ENCODE data around the gene CALY.

Gene CALY

DNA sequence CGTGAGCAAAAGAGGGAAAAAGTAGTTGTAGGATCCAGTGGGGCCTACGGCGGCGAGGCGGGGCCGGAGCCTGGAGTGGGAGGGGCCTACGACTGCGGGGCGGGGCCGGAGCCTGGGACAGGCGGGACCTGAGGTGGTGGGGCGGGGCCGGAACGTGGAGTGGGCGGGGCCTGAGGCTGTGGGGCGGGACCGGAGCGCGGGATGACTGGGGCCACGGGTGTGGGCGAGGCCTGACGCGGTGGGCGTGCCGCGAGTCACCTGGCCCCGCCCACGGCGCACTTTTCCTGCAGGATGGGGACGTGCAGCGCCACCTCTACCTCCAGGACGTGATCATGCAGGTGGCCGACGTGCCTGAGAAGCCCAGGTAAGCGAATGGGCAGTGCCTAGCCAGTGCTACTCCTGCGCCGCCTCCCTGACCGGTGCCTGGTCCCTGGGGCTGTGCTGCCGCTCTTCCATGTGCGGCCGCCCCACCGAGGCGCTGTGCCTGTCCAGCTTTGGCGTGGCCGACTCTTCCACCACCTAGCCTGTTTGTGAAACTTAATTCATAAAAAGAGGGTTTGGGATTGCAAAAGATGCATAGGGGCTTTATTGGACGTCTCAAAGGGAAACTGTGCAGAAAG is 27.5 kb downstream of the CALY start:
- peak; percentile 80 for DNase-seq

DNA sequence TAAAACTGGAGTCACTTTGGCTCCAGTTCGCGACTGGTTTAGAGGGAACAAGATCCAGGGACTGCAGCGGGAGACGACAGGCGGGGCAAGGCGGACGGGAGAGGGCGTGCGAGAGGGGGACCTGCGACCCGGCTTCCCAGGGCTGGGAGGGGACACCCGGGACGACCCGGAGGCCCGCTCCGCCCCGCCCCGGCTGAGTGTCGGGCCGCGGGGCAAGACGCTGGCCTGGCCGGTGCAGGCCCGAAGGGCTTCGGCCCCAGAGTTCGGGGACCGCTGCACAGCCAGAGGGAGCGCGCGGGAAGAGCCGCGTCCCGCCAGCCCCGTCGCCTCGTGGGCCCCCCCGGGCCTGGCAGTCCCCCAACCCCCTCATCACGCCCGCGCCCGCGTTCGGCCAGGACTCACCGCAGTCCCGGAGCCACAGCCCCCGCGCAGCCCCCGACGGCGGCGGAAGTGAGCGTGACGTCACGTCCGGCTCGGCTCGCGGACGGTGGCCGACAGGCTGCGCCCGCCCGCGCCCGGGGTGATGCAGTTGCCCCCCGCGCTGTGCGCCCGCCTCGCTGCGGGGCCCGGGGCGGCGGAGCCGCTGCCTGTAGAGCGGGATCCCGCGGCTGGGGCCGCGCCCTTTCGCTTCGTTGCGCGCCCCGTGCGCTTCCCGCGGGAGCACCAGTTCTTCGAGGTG is 28.1 kb downstream of the CALY start, which contains the start of the genes TUBGCP2 and ZNF511:
Gene TUBGCP2 (minus strand): TSS at position 452 of the 679 bp plus-strand sequence. CDS start 5,931 bp downstream, outside the sequence.
Gene ZNF511 (plus strand): TSS at position 494 of the 679 bp plus-strand sequence. CDS start 30 bp downstream, at position 524.
- DNase-seq = peak; percentile 77

DNA sequence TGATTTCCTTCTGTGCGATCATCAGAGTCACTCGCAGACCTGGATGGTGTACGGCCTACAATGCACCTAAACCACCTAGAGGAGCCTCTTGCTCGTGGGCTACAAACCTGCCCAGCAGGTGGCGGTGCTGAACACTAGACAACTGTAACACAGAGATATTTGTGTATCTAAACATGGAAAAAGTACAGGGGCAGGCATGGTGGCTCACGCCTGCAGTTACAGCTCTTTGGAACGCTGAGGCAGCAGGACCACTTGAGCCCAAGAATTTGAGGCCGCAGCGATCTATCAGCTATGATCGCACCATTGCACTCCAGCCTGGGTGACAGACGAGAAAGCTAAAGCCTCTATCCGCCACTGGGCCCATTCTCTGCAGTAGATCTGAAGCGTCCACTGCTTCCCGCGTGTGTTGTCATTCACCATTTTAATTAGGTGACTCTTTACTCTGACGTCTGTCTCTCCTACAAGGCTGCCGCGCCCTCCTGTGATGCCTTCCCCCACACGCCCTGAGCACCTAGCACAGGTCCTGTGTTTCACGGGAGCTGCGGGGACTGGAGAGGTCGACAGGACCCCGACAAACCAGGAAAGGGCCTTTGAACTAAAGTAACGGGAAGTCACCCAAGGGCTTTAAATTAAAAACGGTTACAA is 28.8 kb downstream of the CALY start:
- DNase-seq = peak; percentile 38

DNA sequence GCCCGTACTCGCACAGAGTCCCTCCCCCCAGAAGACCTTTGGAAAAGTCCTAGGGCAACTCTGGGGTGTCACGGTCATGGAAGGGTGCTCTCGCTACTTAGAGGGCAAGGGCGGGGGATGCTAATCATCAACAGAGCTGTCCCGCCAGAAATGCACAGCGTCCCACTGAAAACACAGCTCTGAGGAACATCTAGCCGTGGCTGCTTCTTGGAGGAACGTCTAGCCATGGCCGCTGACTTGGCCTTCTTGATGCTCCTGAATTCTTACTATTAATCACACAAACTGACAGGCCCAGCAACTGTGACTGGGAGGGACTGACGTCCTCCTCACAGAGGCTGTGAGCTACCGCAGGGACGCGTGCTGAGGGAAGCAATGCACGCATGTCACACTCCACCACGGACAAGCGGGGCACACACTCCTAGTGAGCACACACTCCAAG is 29.7 kb downstream of the CALY start:
- no peak for DNase-seq

DNA sequence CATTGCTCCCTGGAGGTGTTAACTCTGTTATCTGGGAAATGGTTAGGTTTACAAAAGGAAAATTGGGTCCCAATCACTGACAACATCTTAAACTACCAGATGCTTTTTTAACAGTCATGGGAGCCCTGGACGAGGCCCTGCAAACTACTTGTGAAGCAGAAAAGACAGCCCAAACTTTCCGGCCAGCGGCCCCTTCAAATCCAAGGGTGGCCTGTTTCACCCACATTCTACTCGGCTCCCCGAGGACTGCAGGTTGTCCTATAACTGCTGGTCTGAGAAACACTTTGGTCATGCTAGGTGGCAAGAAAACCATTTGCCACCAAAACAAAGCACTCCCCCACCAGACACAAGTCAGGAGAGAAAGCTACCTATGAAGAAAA is 30.6 kb downstream of the CALY start:
- DNase-seq = no peak

DNA sequence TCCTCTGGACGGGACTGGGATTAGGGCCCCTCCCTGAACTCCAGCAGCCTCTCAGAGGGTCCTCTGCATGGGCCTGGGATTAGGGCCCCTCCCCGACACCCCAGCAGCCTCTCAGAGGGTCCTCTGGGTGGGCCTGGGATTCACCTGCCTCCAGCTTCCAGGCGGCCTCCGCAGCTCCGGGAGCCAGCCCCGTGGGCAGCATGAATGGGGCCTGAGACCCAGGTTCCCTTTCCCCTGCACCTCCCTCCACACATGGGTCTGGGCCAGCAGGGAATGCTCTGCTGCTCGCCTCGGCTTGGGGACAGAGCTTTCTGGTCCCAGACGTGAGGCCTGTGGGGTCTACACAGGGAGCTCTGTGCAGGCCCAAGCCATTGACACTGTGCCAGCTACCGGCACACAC is 33.5 kb downstream of the CALY start:
- no peak for DNase-seq

GRCh38 chr10:133302230-133302629 is 34.5 kb downstream of the CALY start:
- DNase-seq = no peak

- DNase-seq = no peak
These were observed 37.0 kb downstream of the CALY start for GRCh38 chr10:133299738-133300137.

DNA sequence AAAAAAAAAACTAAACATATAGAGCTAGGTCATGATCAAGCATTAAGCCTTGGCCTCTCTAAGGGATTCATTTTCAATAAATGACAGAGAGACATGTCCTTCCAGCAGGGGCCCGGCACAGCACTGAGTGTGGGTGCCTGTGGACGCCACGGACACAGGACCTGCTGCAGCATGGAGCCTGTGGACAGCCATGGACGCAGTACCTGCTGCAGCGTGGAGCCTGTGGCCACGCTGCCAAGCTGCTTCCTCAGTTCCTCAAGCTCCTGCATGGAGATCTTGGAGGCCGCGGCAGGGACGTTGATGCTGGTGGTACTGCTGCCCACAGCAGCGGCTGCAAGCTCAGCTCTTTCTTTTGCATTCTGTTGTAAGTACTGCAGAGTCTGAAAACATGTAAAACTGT is 37.5 kb downstream of the CALY start:
- DNase-seq = no peak

DNA sequence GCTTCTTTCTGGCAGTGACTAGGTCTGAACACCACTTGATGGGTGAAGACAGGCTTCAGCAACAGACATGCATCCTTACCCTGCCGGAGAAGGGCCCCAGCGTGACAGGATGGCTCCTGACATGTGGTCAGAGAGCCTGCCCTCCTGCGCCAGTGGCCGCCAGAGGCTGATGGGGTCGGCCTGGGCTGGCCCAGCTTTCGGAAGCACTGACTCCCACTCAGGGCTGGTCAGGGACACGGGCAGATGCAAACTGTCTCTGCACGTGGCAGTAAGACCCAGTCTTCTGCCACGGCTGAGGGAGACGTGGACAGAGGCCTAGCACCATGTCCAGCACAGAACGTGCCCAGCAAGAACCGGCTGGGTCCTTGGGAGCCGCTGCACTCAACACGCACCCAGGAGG is 38.2 kb downstream of the CALY start:
- no peak for DNase-seq

- DNase-seq = no peak
These were observed 39.2 kb downstream of the CALY start for GRCh38 chr10:133297504-133297903.

- no peak for DNase-seq
These were observed 41.0 kb downstream of the CALY start for GRCh38 chr10:133295426-133296320.

GRCh38 chr10:133294189-133294588 is 42.5 kb downstream of the CALY start:
- no peak for DNase-seq

- no peak for DNase-seq
These were observed 42.9 kb downstream of the CALY start for GRCh38 chr10:133293810-133294119.

DNA sequence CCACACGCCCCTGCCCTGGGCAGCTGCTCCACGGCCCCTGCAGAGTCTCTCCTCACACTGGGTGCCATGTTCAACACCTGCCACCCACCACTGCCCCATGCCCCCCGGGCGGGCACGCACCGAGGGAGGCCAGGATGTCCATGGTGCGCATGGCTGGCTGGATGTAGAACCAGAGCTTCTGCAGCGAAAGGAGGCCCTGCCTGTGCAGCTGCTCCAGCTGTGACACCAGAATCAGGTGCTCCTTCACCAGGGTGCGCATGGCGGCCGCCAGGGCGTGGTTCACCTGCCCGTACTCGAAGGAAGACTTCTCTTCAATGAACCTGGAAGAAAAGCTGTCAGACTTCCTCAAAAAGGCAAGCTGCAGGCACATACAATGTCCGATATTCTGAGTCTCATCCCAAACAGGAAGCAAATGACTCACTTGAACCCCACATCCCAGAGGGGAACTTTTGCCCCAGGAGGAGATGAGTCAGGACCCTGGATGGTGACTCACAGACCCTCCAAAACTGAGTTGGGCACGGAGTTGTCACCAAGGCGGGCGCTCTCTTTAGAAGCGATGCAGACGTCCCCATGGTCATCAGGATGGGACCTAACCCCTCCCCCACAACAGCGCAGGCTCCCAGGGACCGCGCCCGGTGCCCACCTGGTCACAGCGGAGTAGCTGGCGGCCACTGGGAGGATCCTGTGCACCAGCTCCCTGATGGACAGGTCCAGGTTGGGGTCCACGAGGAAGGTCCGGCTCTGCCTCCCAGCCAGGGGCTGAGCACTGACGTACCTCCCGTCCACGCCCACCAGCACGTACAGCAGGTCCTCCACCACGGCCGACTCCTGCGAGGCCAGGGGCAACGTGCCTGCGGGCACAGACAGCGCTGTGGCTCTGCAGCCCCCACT is 43.5 kb downstream of the CALY start:
- DNase-seq = peak; percentile 46

DNA sequence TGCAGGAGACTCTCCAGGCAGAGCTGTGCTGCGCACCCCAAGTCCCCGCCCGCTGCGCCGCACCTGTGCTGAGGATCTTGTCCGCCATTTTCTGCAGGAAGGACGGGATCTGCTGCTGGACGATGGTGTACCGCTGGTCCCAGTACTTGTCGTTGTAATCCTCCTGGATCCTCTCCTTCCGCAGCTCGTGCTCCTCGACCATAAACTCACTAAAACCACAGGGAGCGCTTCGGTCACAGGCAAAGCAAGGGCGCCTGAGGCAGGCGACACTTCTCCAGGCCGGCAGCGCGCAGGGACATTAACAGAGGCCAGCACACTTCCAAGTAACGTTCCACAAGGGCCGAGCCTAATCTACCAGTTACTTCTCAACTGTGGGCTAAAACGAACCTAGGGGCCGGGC is 46.9 kb downstream of the CALY start:
- no peak for DNase-seq

DNA sequence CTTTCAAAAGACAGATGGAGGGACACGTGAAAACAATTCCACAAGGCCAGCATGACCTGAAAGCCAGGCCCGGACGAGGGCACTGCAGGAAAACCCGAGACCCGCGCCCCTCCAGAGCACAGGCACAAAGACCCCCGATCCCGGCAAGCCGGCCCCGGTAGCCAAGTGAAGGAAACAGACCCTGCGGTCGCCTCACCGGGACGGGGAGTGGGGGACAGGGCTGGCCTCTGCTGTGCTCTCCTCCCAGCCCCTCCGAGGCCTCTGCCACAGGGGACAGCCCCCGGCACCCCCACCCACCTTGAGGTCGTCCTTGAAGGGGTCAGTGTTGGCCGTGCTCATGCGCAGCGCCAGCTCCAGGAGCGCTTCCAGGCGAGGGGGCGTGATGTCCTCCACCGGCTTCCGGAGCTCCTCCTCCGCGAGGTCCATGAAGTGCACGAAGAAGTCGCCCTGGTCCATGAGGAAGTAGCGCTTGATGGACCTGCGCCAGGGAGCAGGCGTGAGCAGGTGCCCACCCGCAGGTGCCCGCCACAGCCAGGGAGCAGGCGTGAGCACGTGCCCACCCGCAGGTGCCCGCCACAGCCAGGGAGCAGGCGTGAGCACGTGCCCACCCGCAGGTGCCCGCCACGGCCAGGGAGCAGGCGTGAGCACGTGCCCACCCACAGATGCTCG is 48.7 kb downstream of the CALY start:
- DNase-seq = no peak

- no peak for DNase-seq
These were observed 50.3 kb downstream of the CALY start for GRCh38 chr10:133286366-133286765.

- no peak for DNase-seq
These were observed 51.5 kb downstream of the CALY start for GRCh38 chr10:133285217-133285616.

DNA sequence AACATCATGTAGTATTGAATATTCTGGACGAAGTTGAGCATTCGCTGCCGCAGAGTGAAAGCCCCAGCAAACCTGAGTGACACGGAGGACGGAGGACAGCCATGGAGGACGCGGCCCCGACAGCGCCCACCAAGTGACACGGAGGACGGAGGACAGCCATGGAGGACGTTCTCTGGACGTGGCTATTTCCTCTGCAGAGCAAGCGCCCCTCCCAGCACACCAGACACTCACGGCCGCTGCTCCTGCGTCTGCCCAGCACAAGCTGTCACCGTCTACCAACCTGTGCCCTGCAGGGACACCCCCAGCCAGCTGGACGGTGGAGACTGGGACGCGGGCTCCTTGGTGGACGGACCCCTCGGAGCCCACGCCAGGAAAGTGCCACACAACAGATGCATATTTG is 52.8 kb downstream of the CALY start:
- DNase-seq = no peak

GRCh38 chr10:133282846-133283390 is 53.8 kb downstream of the CALY start:
- DNase-seq = no peak
